Bone marrow (tissue), 2 donors: Measurements from ENCODE around the gene FAM110A.
"Not testable (repeated sequence)": the region's sequence is repeated elsewhere in the genome, so short reads cannot be mapped to it uniquely, and the experiment has no call there.

Experiments
- DNase-seq, 2 donors: peaks; one replicate each; lab custom pipeline; 2025; lab: John Stamatoyannopoulos, UW

The FAM110A gene

GRCh38 chr20:873875-874607, 40.5 kb downstream of the FAM110A start:
- DNase-seq = no peak

- DNase-seq = no peak
Measured at GRCh38 chr20:875115-875514, 41.6 kb downstream of the FAM110A start.

GRCh38 chr20:877814-878213, 44.3 kb downstream of the FAM110A start:
- DNase-seq = no peak

- DNase-seq = peak in 1 of 2 donors; percentile 13
Measured at GRCh38 chr20:878511-879307, 45.2 kb downstream of the FAM110A start.

DNA sequence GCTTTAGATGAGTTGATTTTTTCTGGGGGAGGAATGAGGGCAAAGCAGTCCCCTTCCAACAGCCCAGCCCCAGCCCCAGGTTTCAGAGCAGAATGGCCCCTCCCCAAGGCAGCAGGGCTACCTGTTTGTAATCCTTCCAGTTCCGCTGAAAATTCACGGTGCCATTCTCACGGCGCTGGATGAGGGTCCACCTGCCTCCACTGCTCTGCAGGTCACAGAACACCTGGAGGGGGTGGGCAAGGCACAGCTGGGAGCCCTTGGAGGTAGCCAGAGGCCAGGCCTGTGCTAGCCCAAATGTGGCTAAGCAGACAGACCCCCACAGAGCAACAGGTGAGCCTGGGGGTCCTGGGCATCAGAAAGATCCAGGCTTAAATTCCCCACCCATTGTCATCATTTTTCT, 46.1 kb downstream of the FAM110A start:
- DNase-seq = no peak

DNA sequence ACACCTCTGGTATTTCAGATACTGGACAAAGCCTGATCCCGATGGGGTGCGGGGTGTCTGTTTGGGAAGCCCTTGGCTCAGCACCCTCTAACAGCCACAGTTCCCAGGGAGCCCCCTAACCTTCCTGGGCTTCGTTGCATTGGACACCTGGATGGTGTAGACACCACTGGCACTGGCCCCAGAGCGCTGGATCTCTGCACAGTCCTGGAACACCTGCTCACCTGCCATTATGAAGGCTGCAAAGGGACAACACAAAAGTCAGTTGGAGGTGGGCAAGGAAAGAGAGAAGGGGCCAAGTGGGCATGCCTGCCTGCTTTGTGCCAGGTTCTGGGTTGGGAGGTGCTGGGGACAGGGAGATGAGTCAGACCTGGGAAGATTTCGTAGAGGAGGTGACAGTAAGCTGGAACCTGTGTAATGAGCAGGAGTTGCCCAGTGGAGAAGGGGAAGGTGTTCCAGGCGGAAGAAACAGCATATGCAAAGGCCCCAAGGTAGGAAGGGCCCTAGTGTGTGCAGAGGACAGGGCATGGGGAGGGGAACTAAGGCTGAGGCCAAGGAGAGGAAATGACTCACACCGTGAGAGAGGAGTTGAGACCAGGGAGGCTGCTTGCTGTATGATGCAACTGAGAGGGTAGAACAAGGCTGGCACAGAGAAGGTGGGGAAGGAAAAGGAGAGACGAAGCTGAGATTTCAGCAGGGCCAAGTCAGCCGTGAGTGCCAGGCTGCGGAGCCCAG, 47.7 kb downstream of the FAM110A start:
- DNase-seq = peak in 1 of 2 donors; percentile 26

DNA sequence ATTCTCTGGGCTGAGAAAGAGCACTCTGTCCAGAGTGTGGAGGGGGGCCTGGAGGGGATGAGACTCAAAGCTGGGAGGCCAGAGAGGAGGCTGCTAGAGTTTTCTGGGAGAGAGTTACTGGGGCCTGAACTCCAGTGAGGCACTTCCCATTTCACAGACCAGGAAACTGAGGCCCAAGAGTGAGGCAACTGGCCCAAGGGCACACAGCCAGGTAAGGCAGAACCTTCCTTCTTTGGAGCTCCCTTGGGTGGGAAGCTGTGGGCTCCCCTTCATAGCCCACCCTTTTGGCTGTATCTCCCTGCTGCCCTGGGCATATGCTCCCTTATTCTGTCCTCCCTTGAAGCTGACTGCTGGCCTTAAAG, 48.2 kb downstream of the FAM110A start:
- DNase-seq = no peak

GRCh38 chr20:884983-885952, 51.8 kb downstream of the FAM110A start:
- DNase-seq = no peak

DNA sequence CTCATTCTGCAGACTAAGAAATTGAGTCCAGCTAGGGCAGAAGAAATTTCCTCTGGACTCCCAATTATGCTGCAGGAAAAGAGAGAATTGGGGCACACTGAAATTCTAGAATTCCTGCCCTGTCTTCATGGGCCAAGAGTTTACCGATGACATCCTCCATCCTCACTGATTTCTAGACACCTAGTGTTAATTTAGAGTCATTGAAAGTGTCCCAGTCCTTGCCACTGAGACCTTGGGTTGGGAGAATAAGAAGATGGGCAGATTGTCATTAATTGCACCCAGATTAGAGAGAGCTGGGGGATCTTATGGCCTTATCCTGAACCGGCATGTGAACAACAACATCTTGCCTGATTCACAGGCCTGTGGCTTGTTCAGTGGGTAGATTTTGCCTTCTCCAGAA, 53.6 kb downstream of the FAM110A start:
- no peak for DNase-seq

GRCh38 chr20:888057-888456, 54.5 kb downstream of the FAM110A start:
- DNase-seq = no peak

- no peak for DNase-seq
Measured at GRCh38 chr20:889106-889505, 55.6 kb downstream of the FAM110A start.

- DNase-seq = no peak
Measured at GRCh38 chr20:889932-890463, 56.5 kb downstream of the FAM110A start.

DNA sequence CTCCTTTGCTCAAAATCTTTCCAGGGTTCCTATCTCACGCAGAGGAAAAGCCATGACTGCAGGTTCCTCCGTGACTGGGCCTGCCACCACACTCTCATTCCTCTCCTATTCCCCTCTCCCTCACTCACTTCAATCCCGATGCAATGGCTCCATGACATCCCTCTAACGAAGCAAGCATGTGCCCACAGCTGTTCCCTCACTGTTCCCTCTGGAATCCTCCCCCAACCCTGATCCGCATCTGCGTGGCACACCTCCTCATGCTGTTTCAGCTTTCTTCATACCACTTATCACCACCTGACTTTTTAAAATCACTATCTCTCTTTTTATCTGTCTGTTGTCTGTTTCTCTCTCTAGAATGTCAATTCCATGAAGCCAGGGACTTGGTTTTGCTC, 57.1 kb downstream of the FAM110A start:
- no peak for DNase-seq

GRCh38 chr20:891058-891705, 57.7 kb downstream of the FAM110A start:
- no peak for DNase-seq

- no peak for DNase-seq
Measured at GRCh38 chr20:891706-892080, 58.2 kb downstream of the FAM110A start.

GRCh38 chr20:892371-892770, 58.9 kb downstream of the FAM110A start:
- not testable (repeated sequence) for DNase-seq
